PC-9 (cell line): ENCODE data around the gene NEUROD2. TPM values are rescaled to one million over a fixed set of nuclear protein-coding genes. Genes with fewer than 3 reads are reported as not detected.

Source experiments
- BruUV-seq: library from RNA; stranded (reverse); fragments of 400-500 nt; replicated peaks from 2 replicates; lab custom pipeline; 2021; lab: Mats Ljungman, UMichigan
- CTCF ChIA-PET: fragments of 300-600 bp; sonication (Branson Sonifier 250); formaldehyde crosslinking; loops from one replicate; lab custom pipeline; 2022; ENCODE audit warnings: antibody characterized with exemption; lab: Charles Lee
- POLR2A ChIA-PET: fragments of 300-600 bp; sonication (Branson Sonifier 250); formaldehyde crosslinking; loops from one replicate; lab custom pipeline; 2022; ENCODE audit warnings: antibody characterized with exemption; ENCODE audit not compliant: unreplicated experiment; lab: Charles Lee
- DNase-seq, 2 experiments: peaks; one replicate each; pipeline versions ENCODE4 v3.0.0 to v3.0.0-alpha.2; 2015 to 2022; ENCODE audit warnings: mixed read lengths in 1 of 2
- H2AFZ ChIP-seq: fragments of 200-600 bp; sonication (generic); 2 replicates; pipeline ENCODE4 v1.8.1; 2017; ENCODE audit warnings: antibody characterized with exemption
- H3F3A ChIP-seq: fragments of 200-600 bp; sonication (generic); 2 replicates; pipeline ENCODE4 v1.8.1; 2017; ENCODE audit warnings: antibody characterized with exemption, mild to moderate bottlenecking, low read depth; ENCODE audit not compliant: insufficient read depth
- H3K27ac ChIP-seq: fragments of 200-600 bp; sonication (generic); 2 replicates; pipeline ENCODE4 v1.6.1; 2016; ENCODE audit warnings: mixed run types
- H3K27me3 ChIP-seq: fragments of 200-600 bp; sonication (generic); 2 replicates; pipeline ENCODE4 v1.6.1; 2016; ENCODE audit warnings: low read depth, mixed run types; ENCODE audit not compliant: insufficient read depth
- H3K36me3 ChIP-seq: fragments of 200-600 bp; sonication (generic); 2 replicates; pipeline ENCODE4 v1.6.1; 2016; ENCODE audit warnings: low read depth, mixed run types
- H3K4me1 ChIP-seq: fragments of 200-600 bp; sonication (generic); replicated peaks from 2 replicates; pipeline ENCODE4 v1.6.1; 2016; ENCODE audit warnings: mixed run types; ENCODE audit not compliant: insufficient read depth
- H3K4me2 ChIP-seq: fragments of 200-600 bp; sonication (generic); 2 replicates; pipeline ENCODE4 v1.6.1; 2017; ENCODE audit warnings: mixed run types
- H3K4me3 ChIP-seq: fragments of 200-600 bp; sonication (generic); 2 replicates; pipeline ENCODE4 v1.6.1; 2016; ENCODE audit warnings: mixed run types
- H3K79me2 ChIP-seq: fragments of 200-600 bp; sonication (generic); 2 replicates; pipeline ENCODE4 v1.6.1; 2017; ENCODE audit warnings: low read depth, mixed run types
- H3K9me2 ChIP-seq: fragments of 200-600 bp; sonication (generic); 2 replicates; pipeline ENCODE4 v1.8.1; 2017; ENCODE audit warnings: mild to moderate bottlenecking; ENCODE audit not compliant: insufficient read depth
- H3K9me3 ChIP-seq: fragments of 200-600 bp; sonication (generic); 2 replicates; pipeline ENCODE4 v1.8.1; 2016; ENCODE audit warnings: low read depth; ENCODE audit not compliant: insufficient read depth
- H4K20me1 ChIP-seq: fragments of 200-600 bp; sonication (generic); 2 replicates; pipeline ENCODE4 v1.8.1; 2017; ENCODE audit not compliant: insufficient read depth
- EZH2 ChIP-seq: fragments of 200-600 bp; sonication (generic); IDR thresholded peaks from 2 replicates; pipeline ENCODE4 v1.8.0; 2017; ENCODE audit warnings: antibody characterized with exemption, low read depth
- intact Hi-C: fragments of 100-400 bp; cut with micrococcal nuclease; formaldehyde crosslinking; loops from one replicate; pipeline ENCODE4 v1.10.0; 2022; ENCODE audit not compliant: unreplicated experiment
- total RNA-seq: library from RNA; stranded (reverse); gene quantifications from 2 replicates; pipeline ENCODE4 v1.2.3, GENCODE V29; 2021
- TF ChIP-seq, protein P1 (sequence below): fragments of 200-600 bp; sonication (generic); conservative IDR thresholded peaks from 2 replicates; pipeline ENCODE4 v1.6.1; 2017; ENCODE audit warnings: mixed run types, antibody characterized with exemption, mild to moderate bottlenecking, moderate library complexity

NEUROD2 gene
- total RNA-seq, 1 experiment from 2014 or later = not detected

DNA sequence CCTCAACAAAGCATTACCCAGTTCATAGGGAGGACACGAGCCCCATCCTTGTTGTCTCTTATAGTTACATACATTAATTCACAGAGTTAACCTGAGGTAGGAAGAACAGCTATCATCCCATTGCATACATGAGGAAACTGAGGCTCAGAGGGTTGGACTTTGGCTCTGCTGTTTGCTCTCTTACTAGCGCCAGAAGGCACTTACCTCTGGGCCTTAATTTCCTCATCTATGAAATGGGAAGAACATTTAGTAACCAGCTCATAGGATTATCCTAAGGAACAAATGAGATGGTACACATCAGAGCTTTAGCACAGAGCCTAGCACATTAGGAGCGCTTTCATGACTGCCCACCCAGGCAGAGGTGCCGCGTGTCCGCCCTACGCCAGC is 27.6 kb downstream of the NEUROD2 start:
- no peaks in the 10 kb centered on the region for H3K4me1 ChIP-seq
- intact Hi-C loops = no loop called here
- H3K9me2 ChIP-seq = no peaks in the 10 kb centered on the region
- no peak overlapping the region for H3K27ac ChIP-seq
- ChIA-PET CTCF (no interaction called here), POLR2A (interaction anchor here (0.6 kb wide), 1 partner anchor 35 kb away, joined by 5 read pairs; no protein-coding TSS in a partner anchor)
- no peaks in the 10 kb centered on the region for H3K36me3 ChIP-seq
- H4K20me1 ChIP-seq = no peaks in the 10 kb centered on the region
- no peaks in the 10 kb centered on the region for H3K9me3 ChIP-seq
- H3K4me2 ChIP-seq = no peak overlapping the region
- no peak overlapping the region for H3K4me3 ChIP-seq
- H3F3A ChIP-seq = no peaks in the 10 kb centered on the region
- TF ChIP-seq, protein P1, sequence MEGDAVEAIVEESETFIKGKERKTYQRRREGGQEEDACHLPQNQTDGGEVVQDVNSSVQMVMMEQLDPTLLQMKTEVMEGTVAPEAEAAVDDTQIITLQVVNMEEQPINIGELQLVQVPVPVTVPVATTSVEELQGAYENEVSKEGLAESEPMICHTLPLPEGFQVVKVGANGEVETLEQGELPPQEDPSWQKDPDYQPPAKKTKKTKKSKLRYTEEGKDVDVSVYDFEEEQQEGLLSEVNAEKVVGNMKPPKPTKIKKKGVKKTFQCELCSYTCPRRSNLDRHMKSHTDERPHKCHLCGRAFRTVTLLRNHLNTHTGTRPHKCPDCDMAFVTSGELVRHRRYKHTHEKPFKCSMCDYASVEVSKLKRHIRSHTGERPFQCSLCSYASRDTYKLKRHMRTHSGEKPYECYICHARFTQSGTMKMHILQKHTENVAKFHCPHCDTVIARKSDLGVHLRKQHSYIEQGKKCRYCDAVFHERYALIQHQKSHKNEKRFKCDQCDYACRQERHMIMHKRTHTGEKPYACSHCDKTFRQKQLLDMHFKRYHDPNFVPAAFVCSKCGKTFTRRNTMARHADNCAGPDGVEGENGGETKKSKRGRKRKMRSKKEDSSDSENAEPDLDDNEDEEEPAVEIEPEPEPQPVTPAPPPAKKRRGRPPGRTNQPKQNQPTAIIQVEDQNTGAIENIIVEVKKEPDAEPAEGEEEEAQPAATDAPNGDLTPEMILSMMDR = no peak
- no peak for TF ChIP-seq EZH2
- no peak for DNase-seq
- no peaks in the 10 kb centered on the region for H3K79me2 ChIP-seq
- BruUV-seq = no TSS peak
- H3K27me3 ChIP-seq = peaks cover 17% of the 10 kb centered on the region; the same call in 1 of the 2 replicates
- no peak overlapping the region for H2AFZ ChIP-seq

DNA sequence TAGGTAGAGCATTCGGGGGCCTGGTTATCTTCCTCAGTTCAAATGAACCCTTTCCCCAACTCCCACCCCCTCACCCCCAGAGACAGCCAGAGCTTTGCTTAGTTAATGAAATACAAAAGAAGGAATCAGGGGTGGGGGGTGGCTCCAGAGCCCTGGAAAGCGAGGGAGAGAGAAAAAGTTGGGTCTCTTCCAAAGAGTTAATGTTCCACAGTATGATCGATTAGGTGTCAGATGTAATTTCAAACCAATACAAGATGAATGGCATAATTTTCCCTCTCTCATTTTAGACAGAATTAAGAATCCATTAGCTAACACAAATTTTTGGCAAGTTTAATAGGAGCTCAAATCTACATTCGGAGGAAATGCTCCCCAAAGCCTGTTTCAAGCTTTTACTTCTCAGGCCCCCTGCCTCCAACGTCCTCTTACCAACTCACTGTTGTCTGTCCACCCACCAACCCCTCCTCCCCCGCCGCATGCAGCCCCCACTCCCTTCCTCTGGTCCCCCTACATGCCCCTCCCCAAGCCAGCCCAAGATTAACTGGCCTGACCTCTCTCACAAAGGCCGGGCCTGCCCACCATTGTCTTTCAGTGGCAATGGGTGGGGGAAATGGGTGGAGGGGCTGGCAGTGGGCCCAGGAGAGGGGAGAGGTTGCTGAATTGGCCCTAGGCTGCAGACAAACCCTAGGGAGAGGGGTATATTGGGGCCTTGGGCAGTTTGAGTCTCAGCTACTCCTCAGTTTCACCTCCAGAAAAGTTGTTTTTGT is 28.2 kb downstream of the NEUROD2 start:
- ChIA-PET POLR2A (interaction anchor here (0.6 kb wide), 1 partner anchor 35 kb away, joined by 5 read pairs; no protein-coding TSS in a partner anchor), CTCF (no interaction called here)
- intact Hi-C loops = no loop called here
- Histone ChIP-seq H3K4me3 (no peak overlapping the region), H3K4me1 (no peaks in the 10 kb centered on the region), H3K9me2 (no peaks in the 10 kb centered on the region), H3K27me3 (peaks cover 17% of the 10 kb centered on the region; the same call in 1 of the 2 replicates), H3K79me2 (no peaks in the 10 kb centered on the region), H4K20me1 (no peaks in the 10 kb centered on the region), H3K9me3 (no peaks in the 10 kb centered on the region), H3K36me3 (no peaks in the 10 kb centered on the region), H3F3A (no peaks in the 10 kb centered on the region), H2AFZ (no peak overlapping the region), H3K27ac (no peak overlapping the region), H3K4me2 (no peak overlapping the region)
- TF ChIP-seq, protein P1 = no peak
- TF ChIP-seq EZH2 = no peak
- BruUV-seq = no TSS peak
- DNase-seq = no peak

DNA sequence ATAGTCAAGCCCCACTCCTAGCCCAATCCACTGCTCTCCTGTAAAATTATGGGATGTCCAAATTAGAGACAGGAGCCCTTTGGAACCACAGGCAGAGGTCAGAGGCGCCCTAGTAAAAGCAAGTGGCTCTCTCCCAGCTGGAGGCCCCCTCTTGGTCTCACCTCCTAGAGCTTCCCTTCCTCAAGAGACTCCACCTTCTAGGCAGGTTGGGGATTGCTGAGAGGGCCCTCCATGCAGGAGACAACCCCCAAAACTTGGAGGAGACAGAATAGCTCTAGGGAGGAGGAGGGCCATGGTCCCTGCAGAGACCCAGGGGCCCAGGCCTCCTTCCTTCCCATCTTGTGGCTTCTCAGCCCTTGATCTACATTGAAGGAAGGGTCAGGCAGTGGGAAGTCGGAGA is 29.4 kb downstream of the NEUROD2 start:
- H3K36me3 ChIP-seq = no peaks in the 10 kb centered on the region
- ChIA-PET CTCF (no interaction called here), POLR2A (interaction anchor here (0.7 kb wide), 1 partner anchor 39 kb away, joined by 4 read pairs; no protein-coding TSS in a partner anchor)
- peaks cover 17% of the 10 kb centered on the region; the same call in 1 of the 2 replicates for H3K27me3 ChIP-seq
- H3K4me1 ChIP-seq = peaks cover 5% of the 10 kb centered on the region; the same call in 1 of the 2 replicates
- no peaks in the 10 kb centered on the region for H3K9me2 ChIP-seq
- no peak overlapping the region for H3K4me2 ChIP-seq
- H3K9me3 ChIP-seq = no peaks in the 10 kb centered on the region
- intact Hi-C loops = no loop called here
- H3F3A ChIP-seq = no peaks in the 10 kb centered on the region
- H3K27ac ChIP-seq = no peak overlapping the region
- TF ChIP-seq, protein P1 = no peak
- no peak for TF ChIP-seq EZH2
- H3K79me2 ChIP-seq = no peaks in the 10 kb centered on the region
- no peak overlapping the region for H2AFZ ChIP-seq
- no peaks in the 10 kb centered on the region for H4K20me1 ChIP-seq
- no TSS peak for BruUV-seq
- no peak overlapping the region for H3K4me3 ChIP-seq
- no peak for DNase-seq
